GM12878 (cell line): ENCODE measurements around the gene GDE1.

Experiments used
- ASH2L ChIP-seq: fragments of 300-600, 200-600 bp; sonication (generic); IDR thresholded peaks from 2 replicates; pipeline ENCODE4 v1.6.1; 2017; ENCODE audit warnings: low read depth, mild to moderate bottlenecking, borderline replicate concordance
- CHD1 ChIP-seq: IDR thresholded peaks from 2 replicates; pipeline ENCODE4 v1.6.1; 2012; ENCODE audit warnings: low read depth, low read length, improper control_type of control experiment
- CHD2 ChIP-seq: IDR thresholded peaks from 2 replicates; pipeline ENCODE4 v1.6.1; 2011; ENCODE audit warnings: low read depth, low read length, improper control_type of control experiment, borderline replicate concordance
- CREB1 ChIP-seq: IDR thresholded peaks from 2 replicates; pipeline ENCODE4 v1.6.1; 2012; ENCODE audit warnings: low read depth, mild to moderate bottlenecking, inconsistent platforms
- EZH2 ChIP-seq: IDR thresholded peaks from 2 replicates; pipeline ENCODE4 v1.6.1; 2012; ENCODE audit warnings: low read depth, mild to moderate bottlenecking, control low read depth, inconsistent platforms, low read length, borderline replicate concordance; ENCODE audit not compliant: control insufficient read depth
- GABPA ChIP-seq: IDR thresholded peaks from 2 replicates; pipeline ENCODE4 v1.6.1; 2014; ENCODE audit warnings: antibody characterized with exemption, low read depth, mild to moderate bottlenecking, inconsistent platforms
- MYC ChIP-seq: IDR thresholded peaks from 2 replicates; pipeline ENCODE4 v1.6.1; 2011; ENCODE audit warnings: mild to moderate bottlenecking, low read length, moderate library complexity, inconsistent platforms; ENCODE audit not compliant: insufficient read depth, insufficient replicate concordance, insufficient read length, severe bottlenecking
- SUPT20H ChIP-seq: IDR thresholded peaks from 2 replicates; pipeline ENCODE4 v1.6.1; 2011; ENCODE audit warnings: low read depth, mild to moderate bottlenecking, low read length, moderate library complexity, borderline replicate concordance; ENCODE audit not compliant: control insufficient read depth
- TAF1 ChIP-seq: IDR thresholded peaks from 2 replicates; pipeline ENCODE4 v1.6.1; 2011; ENCODE audit warnings: mild to moderate bottlenecking, low read depth, low read length, borderline replicate concordance
- ZNF274 ChIP-seq: IDR thresholded peaks from one replicate; pipeline ENCODE4 v1.8.0; 2011; ENCODE audit not compliant: insufficient read length, insufficient read depth
- TF ChIP-seq, protein P1 (sequence below): fragments of 450-650 bp; IDR thresholded peaks from 2 replicates; pipeline ENCODE4 v1.6.1; 2016; ENCODE audit warnings: mild to moderate bottlenecking
- TF ChIP-seq, protein P2 (sequence below): IDR thresholded peaks from 2 replicates; pipeline ENCODE4 v1.6.1; 2012; ENCODE audit warnings: mild to moderate bottlenecking, low read depth, low read length

DNA sequence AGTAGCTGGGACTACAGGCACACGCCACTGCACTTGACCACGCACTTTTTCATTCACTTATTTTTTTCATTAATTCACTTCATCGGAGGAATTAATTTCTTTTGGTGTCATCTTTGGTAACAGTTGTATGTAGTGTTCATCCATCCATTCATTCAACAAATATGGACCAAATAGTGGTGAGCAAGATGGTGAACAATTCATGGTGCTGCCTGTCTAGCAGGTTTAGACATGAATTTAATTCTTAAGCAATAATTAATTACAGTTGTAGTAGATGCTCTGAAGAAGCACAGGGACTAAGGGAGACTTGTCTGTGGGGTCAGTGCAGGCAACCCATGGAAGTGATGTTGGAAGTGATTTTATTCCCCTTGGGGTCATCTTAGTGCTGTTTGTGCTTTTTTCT is 22.4 kb downstream of the GDE1 start:
- TF ChIP-seq TAF1 (no peak), MYC (no peak), SUPT20H (no peak), CREB1 (no peak), ASH2L (no peak), EZH2 (no peak), CHD1 (no peak), GABPA (no peak), CHD2 (no peak), ZNF274 (no peak)
- TF ChIP-seq, protein P1, sequence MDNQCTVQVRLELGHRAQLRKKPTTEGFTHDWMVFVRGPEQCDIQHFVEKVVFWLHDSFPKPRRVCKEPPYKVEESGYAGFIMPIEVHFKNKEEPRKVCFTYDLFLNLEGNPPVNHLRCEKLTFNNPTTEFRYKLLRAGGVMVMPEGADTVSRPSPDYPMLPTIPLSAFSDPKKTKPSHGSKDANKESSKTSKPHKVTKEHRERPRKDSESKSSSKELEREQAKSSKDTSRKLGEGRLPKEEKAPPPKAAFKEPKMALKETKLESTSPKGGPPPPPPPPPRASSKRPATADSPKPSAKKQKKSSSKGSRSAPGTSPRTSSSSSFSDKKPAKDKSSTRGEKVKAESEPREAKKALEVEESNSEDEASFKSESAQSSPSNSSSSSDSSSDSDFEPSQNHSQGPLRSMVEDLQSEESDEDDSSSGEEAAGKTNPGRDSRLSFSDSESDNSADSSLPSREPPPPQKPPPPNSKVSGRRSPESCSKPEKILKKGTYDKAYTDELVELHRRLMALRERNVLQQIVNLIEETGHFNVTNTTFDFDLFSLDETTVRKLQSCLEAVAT: no peak
- TF ChIP-seq, protein P2, sequence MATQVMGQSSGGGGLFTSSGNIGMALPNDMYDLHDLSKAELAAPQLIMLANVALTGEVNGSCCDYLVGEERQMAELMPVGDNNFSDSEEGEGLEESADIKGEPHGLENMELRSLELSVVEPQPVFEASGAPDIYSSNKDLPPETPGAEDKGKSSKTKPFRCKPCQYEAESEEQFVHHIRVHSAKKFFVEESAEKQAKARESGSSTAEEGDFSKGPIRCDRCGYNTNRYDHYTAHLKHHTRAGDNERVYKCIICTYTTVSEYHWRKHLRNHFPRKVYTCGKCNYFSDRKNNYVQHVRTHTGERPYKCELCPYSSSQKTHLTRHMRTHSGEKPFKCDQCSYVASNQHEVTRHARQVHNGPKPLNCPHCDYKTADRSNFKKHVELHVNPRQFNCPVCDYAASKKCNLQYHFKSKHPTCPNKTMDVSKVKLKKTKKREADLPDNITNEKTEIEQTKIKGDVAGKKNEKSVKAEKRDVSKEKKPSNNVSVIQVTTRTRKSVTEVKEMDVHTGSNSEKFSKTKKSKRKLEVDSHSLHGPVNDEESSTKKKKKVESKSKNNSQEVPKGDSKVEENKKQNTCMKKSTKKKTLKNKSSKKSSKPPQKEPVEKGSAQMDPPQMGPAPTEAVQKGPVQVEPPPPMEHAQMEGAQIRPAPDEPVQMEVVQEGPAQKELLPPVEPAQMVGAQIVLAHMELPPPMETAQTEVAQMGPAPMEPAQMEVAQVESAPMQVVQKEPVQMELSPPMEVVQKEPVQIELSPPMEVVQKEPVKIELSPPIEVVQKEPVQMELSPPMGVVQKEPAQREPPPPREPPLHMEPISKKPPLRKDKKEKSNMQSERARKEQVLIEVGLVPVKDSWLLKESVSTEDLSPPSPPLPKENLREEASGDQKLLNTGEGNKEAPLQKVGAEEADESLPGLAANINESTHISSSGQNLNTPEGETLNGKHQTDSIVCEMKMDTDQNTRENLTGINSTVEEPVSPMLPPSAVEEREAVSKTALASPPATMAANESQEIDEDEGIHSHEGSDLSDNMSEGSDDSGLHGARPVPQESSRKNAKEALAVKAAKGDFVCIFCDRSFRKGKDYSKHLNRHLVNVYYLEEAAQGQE: no peak
